Femur (tissue), 1 donor: ENCODE data around the gene NEDD4L.
"Not testable (repeated sequence)": the region's sequence is repeated elsewhere in the genome, so short reads cannot be mapped to it uniquely, and the experiment has no call there.

Experiments used
- DNase-seq: peaks from one replicate; pipeline ENCODE4 v3.0.0-alpha.2; 2017

The NEDD4L gene

DNA sequence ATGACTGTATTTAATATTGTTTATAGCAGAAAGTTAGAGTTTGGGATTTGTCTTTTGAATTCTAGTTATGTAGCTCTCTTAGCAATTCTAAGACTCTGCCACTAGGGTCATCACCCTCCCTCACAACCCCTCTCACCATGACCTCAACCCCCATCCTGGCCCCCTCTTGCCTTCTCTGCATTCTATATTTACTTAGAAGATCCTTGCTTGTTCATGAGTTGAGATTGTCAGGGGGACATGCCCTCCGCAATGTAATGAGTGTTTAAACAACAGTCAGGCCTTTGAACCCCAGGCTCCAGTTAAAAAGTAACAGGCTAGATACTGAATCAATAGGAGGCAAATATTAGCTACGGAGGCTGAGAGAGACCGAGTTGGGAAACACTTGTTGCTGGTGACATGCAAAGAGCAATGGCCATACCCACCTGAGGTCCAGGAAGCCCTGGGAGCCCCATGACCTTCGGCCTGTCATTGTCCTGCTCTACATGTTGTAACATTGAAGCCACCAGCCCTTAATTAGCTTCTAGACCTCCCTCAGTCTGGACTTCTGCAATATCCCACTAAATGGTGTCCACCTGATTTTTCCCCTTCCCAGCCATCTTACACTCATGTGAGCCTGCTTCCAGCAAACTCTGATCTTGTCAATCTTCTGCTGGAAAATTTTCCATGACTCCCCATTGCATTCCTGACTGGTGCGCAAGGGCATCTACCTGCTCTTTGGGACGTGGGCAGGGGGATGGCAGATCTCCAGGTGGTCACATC, 363.8 kb downstream of the NEDD4L start:
- no peak for DNase-seq

DNA sequence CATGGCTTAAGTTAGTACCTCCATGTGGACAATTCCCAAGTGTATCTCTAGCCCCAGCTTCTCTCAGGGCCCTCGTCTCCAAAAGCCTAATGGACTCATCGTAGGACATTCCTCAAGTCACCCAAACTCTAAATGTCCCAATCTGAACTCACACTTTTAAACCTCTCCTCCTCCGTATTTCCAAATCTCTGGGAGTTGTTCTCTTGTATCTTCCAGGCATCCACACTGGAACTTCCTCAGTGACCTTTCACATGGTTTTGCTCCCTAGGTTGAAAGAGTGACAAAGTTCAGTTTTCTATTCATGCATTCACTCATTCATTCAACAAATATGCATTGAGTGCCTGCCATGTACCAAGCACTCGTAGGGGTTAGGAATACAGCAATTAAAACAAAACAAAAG, 364.6 kb downstream of the NEDD4L start:
- DNase-seq = no peak

DNA sequence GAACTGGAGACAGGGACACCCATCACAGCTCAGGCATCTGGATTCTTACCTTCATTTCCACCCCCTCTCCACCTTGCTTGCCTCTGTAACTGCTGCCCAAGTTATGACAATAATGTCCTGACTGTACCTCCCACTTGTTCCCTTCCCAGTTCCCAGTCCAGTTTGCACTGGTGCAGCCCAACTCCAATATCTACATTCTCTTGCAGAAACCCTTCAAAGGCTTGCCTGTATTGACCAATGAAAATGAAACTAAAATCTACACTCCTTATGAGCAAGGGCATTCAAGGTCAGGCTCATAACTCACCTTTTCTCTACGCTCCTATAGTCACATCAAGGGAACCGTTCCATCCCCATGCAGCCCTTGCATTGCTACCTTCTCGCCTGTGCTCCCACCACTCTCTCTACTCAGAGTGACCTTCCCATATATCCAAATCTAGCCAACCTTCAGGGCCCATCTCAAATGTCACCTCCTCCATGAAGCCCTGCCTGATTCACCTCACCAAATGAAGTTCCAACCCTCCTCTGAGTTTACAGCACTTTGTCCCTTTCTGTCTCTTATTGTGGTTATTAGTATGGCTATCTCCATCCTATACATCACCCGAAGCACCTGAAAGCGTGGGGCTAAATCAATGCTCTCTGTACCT, 365.9 kb downstream of the NEDD4L start:
- DNase-seq = no peak

DNA sequence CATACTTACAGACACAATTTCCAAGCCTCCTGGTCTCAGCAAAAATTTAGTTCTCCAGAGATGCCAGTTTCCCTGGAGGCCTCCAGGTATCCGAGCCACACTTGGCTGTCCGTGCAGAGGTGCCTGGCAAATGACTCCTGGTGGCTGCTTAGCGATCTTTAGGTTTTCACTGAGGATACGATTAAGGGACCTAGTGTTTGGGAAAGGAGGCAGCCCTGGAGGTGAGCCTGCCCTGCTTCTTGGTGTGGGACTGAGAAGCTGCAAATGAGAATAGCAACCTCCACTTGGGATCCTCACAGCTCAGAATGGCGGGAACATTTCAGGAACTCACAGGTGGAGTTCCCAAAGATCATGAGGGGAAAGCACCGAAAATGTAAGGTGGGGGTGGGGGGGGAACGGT, 367.3 kb downstream of the NEDD4L start:
- no peak for DNase-seq

DNA sequence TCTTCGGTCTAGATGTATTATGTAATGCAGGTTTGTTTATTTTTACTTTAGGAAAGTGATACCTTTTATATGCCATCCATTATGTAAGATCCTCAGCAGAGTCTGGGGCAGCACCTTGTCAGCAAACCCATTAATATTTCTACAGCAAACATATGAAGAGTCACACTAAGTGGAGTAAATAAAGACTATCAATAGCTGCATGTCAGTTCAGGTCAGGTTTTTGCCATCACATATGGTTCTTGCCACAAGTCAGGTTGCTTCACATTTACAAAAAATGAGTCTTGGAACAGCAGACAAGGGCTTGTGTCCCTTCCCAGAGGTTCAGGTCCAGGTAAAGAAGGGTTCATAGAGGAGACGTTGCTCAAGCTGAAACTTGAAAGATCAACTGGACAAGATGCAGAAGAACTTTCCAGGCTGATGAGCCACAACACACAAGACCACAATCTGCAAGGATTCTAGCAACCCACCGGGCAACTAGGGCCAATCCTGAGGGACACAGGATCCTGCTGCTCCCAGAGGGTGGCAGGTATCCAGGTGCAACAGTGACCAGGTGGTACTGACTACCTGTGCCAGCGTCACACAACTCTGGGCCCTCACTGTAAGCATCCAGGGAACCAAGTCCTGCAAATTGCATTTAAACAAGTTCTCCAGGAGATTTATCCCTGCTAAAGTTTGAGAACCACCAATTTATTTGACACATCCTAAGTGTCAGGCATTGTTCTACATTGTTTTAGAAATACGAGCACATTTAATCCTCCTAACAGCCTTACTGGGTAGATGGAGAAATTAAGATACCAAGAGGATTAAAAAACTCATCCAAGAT, 369.0 kb downstream of the NEDD4L start:
- no peak for DNase-seq

DNA sequence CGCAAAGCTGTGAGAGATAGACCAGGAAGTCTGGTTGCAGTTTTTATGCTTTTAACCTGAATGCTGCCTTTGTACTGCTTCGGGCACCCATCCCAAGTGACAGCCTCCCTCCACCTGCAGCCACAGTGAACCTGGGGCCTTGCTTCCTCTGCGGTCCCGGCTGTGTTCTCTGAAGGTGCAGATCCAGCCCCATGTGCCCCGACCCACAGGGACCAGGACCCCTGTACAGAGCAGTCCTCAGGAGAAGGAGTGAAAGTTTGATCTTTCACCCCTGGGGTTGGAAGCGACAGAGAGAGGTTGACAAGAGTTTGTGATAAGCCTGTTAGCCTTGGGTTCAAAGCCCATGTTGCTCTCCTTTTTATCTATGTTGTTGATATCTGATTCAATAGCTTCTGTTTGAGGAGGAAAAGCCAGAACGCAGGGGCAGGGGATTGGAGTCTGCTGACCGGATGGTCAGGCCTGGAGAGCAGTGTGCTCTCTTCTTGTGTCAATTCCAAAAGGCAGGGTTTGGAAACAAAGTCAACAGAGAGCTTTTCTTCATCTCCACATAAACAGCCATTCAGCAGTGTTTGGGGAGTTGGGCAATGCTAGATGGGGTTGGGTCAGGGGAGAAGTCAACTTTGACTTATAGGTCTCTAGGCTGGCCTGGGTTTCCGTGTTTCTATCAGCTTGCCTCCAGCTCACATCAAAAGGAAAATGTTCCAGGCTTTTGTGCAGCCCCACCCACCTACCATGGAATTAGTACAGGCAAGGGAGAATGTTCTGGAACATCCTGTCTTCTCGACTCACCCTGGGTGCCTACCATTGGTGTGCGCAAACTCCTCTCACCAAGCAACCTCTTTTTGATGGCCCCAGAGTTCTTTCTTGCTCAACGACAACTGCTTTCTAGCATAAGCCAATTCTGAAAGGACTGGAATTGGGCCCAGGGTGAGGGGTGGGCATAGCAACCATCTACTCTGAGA, 369.9 kb downstream of the NEDD4L start:
- DNase-seq = no peak

DNA sequence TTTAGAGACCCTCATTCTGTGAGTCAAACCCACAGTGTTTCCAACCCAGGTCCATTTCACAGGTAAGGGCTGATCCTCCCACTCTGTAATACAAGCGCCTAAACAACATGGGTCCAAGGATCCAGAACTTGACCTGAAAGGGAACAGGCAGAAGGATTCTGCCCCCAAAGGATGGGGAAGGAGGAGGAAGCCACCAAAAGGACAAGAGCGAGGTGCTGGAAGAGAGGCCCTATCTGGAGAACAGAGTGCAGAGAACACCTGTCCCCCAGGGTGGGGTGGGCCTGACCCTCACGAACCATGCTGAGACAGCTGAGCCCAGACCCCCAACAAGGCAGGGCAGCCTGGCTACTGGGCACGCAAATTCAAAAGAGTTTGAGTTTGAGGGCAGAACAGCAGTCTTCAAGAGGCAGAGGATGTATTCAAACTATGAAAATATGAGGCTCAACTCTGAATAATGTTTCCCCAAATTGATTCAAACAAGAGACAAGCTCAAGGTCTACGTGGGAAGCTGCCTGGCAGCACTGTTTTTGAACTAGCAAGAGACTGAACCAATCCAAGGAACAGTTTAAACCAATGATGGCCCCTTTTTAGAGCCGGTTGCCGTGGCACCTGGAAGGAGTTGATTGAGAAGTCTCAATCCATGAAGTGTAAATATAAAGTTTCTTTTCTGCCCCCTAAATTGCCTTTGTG, 372.1 kb downstream of the NEDD4L start:
- no peak for DNase-seq

DNA sequence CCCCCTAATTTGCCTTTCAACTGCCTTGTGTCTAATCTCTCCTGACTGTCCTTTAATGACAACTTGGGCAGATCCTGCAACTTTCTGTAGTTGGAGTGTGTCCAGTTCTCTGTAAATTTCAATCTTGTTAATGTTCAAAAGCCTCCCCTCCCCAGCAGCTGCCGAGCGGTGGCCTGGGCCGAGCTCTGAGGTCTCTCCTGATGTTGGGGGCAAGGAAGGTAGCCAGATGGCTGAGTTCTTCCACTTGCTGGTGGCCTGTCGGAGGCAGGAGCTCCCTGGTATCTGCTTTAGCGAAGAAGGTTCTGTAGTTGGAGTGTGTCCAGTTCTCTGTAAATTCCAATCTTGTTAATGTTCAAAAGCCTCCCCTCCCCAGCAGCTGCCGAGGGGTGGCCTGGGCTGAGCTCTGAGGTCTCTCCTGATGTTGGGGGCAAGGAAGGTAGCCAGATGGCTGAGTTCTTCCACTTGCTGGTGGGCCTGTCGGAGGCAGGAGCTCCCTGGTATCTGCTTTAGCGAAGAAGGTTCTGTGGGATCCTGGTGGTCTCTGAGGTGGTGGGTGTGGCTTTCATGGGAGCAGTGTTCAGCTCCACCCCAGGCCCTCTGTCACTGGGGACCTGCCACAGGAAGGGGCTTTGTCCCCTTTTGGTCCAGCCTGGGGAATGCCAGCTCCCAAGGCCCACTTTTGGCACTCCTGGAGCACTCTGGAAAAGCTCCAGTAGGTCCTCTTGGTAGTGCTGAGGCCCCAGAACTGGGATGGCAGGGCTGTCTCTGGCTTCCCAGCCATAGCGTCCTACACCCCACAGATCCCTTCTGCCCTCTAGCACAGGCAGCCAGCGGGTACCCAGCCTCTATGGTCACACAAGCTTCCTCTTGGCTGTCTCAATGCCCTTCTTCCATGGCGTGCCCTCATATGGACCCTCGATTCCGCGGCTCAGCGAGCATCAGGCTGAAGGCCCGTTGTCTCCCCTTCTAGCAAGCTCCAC, 373.0 kb downstream of the NEDD4L start:
- no peak for DNase-seq

DNA sequence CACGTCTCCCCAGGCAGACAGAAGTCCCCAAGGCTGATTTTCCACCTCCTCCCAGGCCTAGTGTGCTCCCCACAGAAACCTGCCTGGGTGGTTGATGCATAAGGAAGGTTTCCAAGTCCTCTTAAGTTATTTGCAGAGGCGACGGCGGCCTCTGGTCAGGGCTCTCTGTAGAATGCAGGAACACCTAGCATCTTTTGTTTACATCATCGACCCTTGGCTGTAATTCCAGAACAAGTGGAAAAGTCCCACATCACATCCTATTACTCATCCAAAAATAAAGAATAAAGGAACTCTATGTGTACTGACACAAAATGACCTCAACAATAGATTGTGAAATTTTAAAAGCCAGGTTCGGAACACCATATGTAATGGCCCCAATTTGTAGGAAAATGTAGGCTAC, 373.7 kb downstream of the NEDD4L start:
- no peak for DNase-seq

DNA sequence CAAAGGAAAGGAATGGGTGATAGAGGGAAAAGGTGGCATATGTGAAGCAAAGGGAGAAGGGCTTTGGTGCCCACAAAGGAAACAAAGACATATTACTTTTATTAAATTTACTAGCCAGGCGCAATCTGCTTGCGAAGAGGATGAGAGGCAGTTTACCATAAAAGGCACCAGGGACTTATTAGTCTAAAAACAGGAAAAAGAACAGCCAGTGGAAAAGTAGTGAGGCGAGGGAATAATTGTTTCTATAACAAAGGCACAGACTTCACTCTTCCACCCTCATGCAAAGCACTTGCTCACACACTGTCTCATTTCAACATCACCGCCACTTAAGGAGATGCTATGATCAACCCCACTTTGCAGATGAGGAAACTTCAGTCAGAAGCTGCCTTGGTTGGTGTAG, 374.3 kb downstream of the NEDD4L start:
- no peak for DNase-seq

DNA sequence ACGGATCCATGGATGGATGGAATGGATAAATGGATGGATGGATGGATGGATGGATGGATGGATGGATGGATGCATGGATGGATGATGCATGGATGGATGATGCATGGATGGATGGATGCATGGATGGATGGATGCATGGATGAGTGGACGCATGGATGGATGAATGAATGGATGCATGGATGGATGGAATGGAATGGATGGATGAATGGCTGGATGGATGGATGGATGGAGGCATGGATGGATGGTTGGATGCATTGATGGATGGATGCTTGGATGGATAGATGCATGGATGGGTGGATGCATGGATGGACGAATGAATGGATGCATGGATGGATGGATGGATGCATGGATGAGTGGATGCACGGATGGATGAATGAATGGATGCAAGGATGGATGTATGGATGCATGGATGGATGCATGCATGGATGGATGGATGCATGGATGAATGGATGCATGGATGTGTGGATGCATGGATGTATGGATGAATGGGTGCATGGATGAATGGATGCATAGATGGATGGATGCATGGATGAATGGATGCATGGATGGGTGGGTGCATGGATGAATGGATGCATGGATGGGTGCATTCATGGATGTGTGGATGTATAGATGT, 375.7 kb downstream of the NEDD4L start:
- DNase-seq = no peak

DNA sequence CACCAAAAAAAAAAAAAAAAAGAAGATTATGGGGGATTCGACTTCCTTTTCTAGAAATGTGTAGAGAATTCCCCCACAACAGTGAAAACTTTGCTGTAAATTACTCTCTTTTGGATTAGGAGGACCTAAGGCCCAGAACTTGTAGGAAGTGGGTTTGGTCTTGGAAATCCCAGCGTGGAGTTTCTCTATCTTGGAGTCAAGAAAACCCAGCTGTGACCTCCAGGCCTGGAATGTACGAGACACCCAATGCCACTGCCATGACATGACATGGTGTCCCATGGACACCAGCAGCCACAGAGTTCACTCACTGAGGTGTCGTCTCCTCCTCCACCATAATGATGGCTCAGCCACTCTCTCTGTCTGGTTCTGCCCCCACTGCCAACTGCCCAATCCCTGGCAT, 382.6 kb downstream of the NEDD4L start:
- no peak for DNase-seq

DNA sequence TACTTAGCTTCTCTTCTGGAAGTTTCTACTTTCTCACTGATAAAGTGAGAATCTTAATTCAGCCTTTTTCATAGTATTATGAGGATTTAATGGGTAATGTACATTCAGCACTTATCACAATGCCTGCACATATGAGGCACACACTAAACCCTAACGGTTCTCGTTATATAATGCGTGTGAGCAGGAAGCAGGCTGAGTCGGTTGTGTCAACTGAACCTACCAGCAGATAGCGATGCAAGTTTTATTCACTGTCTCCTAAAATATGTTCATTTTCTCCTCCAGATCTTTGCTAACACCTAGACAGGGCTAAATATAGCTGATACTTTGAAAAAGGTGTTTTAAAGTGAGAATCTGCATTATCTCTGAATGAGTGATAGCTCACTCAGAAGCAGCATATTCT, 383.3 kb downstream of the NEDD4L start:
- no peak for DNase-seq

DNA sequence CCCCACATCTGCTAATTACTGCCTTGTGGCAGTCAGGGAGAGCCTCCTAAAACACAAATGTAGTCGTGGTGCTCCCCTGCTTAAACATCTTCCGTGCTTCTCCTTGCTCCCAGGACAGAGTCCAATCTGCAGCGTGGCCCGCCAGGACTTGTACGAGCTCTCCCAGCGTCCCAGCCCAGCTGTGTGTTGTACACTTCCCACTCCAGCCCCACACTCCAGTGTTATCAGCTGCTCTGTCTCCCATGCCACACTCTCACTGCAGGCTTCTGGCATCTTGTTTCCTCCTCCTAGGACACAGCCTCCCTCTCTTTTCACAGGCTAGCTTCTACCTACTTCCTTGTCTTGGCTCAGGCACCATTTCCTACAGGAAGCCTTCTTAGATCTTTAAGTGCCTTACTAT, 385.4 kb downstream of the NEDD4L start:
- DNase-seq = no peak

DNA sequence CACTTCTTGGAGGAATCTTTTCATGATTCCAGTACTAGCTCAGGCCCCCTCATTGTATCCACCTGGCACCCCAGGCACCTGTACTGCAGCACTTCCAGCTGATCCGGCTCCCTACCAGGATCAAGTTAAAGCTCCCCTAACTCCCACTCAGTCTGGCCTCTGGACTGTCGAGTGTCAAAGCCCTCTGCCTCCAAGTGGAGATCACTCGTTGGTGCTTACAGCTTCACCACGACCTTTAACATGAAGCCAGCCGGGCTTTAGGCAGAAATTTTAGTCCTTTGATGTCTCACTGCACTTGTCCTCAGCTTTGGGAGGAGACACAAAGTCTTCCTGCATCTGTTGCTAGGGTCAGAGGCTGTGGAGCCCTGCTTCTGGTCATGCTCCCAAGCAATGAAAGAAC, 387.2 kb downstream of the NEDD4L start:
- no peak for DNase-seq

DNA sequence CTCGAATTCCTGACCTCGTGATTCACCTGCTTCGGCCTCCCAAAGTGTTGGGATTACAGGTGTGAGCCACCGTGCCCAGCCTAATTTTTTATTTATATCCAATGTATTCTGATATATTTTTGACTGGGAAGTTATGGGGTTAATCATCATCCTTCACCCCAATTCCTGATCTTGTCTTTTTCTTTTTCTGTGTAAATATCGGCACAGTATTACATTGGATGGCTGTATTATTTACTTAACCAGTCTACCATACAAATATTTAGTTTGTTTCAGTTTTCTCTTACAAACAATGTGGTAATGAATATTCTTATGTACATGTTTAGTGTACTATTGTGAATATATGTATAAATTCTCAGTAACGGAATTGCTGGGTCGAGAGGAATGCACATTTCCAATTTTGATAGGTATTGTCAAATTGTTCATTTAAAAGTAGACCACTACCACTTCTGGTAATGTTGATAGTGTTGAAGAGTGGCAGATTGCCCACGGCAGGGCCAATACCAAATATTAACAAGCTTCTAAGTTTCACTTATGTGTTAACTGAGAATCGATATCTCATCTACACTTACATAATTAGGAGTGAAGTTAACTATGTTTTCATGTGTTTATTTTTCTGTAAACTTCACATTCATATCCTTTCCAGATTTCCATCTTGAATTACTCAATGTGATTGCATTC, 388.2 kb downstream of the NEDD4L start:
- no peak for DNase-seq

DNA sequence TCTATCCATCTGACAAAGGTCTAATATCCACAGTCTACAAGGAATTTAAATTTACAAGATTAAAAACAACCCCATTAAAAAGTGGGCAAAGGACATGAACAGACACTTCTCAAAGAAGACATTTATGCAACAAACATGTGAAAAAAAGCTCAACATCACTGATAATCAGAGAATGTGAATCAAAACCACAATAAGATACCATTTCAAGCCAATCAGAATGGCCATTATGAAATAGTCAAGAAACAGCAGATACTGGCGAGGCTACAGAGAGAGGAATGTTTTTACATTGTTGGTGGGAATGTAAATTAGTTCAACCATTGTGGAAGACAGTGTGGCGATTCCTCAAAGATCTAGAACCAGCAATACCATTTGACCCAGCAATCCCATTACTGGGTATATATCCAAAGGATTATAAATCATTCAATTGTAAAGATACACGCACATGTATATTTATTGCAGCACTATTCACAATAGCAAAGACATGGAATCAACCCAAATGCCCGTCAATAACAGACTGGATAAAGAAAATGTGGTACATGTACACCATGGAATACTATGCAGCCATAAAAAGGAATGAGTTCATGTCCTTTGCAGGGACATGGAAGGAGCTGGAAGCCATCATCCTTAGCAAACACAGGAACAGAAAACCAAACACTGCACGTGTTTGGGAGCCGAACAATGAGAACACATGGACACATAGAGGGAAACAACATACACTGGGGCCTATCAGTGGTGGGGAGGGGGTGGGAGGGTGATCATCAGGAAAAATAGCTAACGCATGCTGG, 391.4 kb downstream of the NEDD4L start:
- not testable (repeated sequence) for DNase-seq

DNA sequence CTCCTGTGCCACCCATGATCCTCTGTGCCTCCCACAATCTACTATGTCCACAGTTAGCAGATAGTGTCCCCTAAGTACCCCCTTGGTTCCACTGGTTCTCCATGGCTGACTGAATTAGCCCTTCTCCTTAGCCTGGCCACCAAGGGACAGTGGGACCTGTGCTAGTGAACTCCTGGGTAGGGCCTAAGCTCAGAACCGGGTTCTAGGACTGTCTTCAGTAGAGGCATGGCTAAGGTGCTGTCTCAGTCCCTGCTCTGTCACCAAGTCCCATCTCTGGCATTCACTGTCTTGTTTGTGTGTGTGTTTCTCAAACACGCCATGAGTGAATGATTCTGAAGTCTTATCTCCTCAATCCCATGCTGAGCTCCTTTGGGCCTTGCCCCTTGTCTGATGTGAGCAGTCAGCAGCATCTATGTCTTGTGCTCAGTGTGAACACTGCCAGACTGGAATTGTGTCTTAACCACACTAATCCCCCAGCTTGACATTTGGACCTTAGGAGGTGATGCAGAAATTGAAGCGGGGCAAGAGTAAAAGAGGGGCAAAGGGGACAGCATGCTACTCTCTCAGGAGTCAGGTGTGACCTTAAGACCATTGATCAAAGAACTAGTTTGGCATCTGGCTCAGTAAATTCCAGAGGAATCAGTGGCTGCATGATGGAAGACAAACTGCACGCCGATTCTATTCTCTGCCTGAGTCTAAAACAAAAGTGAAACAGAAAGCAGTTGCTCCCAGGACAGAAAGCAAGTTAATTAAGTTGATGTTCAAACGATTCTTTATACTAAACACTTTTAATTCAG, 394.3 kb downstream of the NEDD4L start:
- DNase-seq = no peak
